Measurements from ENCODE around the gene PCOLCE2. TPM values are rescaled to one million over a fixed set of nuclear protein-coding genes. Genes with fewer than 3 reads are reported as not detected.

The PCOLCE2 gene
- total and polyA plus RNA-seq, 4 donors: 9.1 to 17.2 (median 13.3) TPM

DNA sequence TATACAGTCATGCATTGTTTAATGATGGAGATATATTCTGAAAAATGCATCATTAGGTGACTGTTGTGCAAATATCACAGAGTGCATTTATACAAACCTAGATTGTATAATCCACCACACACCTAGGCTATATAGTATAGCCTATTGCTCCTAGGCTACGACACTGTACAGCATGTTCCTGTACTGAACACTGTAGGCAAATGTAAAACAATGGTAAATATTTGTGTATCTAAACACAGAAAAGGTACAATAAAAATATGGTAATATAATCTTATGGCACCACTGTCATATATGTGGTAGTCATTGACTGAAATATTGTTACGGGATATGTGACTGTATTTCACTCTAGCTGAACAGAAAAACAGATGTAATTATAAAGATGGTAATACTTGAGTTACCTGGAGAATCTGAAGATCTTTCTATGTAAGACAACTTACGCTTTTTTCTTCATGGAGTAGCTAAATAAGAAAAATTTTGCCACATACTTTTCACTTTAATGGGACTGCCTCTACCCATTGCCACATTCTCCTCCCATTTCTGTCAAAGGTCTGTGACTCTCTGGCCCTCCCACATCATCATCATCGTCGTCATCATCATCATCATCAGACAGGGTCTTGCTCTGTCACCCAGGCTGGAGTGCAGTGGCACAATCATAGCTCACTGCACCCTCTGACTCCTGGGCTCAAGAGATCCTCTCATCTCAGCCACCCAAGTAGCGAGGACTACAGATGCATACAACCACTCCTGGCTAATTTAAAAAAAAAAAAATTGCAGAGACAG is 7.2 kb downstream of the PCOLCE2 start:
- Histone ChIP-seq H3K4me1 (ENCODE audit: control insufficient read depth in 4 of 4, insufficient read depth in 4 of 4, low read length in 3 of 4) (peaks cover 0 to 2% (median 0%) of the 10 kb centered on the region in 4 donors), H3K4me3 (ENCODE audit: low read depth in 1 of 3, low read length in 3 of 3) (no peak overlapping the region), H3K9ac (ENCODE audit: low read depth in 1 of 2, low read length in 2 of 2) (no peak overlapping the region), H3K27me3 (ENCODE audit: control insufficient read depth in 4 of 4, insufficient read depth in 4 of 4, low read length in 3 of 4) (peaks cover 0 to 2% (median 0%) of the 10 kb centered on the region in 4 donors), H3K36me3 (ENCODE audit: control insufficient read depth in 4 of 4, insufficient read depth in 3 of 4, low read depth in 1 of 4, low read length in 3 of 4) (peaks cover 0 to 3% (median 0%) of the 10 kb centered on the region in 4 donors), H3K9me3 (ENCODE audit: control insufficient read depth in 4 of 4, low read length in 3 of 4) (no peaks in the 10 kb centered on the region), H3K27ac (ENCODE audit: low read depth in 1 of 2, low read length in 2 of 2) (no peak overlapping the region)
- 91% methylated on average over 6 of the region's 6 CpGs for WGBS
- TF ChIP-seq JUND (IDR thresholded peaks at IDR 0.05): no peak
- no peak for TF ChIP-seq TAF1 (conservative IDR thresholded peaks at IDR 0.05)
- TF ChIP-seq, protein P1, sequence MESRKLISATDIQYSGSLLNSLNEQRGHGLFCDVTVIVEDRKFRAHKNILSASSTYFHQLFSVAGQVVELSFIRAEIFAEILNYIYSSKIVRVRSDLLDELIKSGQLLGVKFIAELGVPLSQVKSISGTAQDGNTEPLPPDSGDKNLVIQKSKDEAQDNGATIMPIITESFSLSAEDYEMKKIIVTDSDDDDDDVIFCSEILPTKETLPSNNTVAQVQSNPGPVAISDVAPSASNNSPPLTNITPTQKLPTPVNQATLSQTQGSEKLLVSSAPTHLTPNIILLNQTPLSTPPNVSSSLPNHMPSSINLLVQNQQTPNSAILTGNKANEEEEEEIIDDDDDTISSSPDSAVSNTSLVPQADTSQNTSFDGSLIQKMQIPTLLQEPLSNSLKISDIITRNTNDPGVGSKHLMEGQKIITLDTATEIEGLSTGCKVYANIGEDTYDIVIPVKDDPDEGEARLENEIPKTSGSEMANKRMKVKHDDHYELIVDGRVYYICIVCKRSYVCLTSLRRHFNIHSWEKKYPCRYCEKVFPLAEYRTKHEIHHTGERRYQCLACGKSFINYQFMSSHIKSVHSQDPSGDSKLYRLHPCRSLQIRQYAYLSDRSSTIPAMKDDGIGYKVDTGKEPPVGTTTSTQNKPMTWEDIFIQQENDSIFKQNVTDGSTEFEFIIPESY (IDR thresholded peaks at IDR 0.05): no peak
- no peak for TF ChIP-seq FOXA1 (IDR thresholded peaks at IDR 0.05)
- TF ChIP-seq FOXA2 (IDR thresholded peaks at IDR 0.05): no peak
- no peak for TF ChIP-seq RAD21 (IDR thresholded peaks at IDR 0.05)
- TF ChIP-seq NR2F2 (IDR thresholded peaks at IDR 0.05): no peak
- TF ChIP-seq, protein P2, sequence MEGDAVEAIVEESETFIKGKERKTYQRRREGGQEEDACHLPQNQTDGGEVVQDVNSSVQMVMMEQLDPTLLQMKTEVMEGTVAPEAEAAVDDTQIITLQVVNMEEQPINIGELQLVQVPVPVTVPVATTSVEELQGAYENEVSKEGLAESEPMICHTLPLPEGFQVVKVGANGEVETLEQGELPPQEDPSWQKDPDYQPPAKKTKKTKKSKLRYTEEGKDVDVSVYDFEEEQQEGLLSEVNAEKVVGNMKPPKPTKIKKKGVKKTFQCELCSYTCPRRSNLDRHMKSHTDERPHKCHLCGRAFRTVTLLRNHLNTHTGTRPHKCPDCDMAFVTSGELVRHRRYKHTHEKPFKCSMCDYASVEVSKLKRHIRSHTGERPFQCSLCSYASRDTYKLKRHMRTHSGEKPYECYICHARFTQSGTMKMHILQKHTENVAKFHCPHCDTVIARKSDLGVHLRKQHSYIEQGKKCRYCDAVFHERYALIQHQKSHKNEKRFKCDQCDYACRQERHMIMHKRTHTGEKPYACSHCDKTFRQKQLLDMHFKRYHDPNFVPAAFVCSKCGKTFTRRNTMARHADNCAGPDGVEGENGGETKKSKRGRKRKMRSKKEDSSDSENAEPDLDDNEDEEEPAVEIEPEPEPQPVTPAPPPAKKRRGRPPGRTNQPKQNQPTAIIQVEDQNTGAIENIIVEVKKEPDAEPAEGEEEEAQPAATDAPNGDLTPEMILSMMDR (IDR thresholded peaks at IDR 0.05; ENCODE audit: low read depth, low read length, missing input control): no peak
- TF ChIP-seq, protein P3, sequence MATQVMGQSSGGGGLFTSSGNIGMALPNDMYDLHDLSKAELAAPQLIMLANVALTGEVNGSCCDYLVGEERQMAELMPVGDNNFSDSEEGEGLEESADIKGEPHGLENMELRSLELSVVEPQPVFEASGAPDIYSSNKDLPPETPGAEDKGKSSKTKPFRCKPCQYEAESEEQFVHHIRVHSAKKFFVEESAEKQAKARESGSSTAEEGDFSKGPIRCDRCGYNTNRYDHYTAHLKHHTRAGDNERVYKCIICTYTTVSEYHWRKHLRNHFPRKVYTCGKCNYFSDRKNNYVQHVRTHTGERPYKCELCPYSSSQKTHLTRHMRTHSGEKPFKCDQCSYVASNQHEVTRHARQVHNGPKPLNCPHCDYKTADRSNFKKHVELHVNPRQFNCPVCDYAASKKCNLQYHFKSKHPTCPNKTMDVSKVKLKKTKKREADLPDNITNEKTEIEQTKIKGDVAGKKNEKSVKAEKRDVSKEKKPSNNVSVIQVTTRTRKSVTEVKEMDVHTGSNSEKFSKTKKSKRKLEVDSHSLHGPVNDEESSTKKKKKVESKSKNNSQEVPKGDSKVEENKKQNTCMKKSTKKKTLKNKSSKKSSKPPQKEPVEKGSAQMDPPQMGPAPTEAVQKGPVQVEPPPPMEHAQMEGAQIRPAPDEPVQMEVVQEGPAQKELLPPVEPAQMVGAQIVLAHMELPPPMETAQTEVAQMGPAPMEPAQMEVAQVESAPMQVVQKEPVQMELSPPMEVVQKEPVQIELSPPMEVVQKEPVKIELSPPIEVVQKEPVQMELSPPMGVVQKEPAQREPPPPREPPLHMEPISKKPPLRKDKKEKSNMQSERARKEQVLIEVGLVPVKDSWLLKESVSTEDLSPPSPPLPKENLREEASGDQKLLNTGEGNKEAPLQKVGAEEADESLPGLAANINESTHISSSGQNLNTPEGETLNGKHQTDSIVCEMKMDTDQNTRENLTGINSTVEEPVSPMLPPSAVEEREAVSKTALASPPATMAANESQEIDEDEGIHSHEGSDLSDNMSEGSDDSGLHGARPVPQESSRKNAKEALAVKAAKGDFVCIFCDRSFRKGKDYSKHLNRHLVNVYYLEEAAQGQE (IDR thresholded peaks at IDR 0.05): no peak
- TF ChIP-seq YY1 (IDR thresholded peaks at IDR 0.05): no peak
- no peak for TF ChIP-seq GABPA (IDR thresholded peaks at IDR 0.05 in 1 of 2, conservative IDR thresholded peaks at IDR 0.05 in 1 of 2)
- TF ChIP-seq EGR1 (IDR thresholded peaks at IDR 0.05; ENCODE audit: low read depth in 2 of 2): no peak
- no peak for TF ChIP-seq RXRA (IDR thresholded peaks at IDR 0.05)
- DNase-seq (ENCODE audit: low spot score): no peak

DNA sequence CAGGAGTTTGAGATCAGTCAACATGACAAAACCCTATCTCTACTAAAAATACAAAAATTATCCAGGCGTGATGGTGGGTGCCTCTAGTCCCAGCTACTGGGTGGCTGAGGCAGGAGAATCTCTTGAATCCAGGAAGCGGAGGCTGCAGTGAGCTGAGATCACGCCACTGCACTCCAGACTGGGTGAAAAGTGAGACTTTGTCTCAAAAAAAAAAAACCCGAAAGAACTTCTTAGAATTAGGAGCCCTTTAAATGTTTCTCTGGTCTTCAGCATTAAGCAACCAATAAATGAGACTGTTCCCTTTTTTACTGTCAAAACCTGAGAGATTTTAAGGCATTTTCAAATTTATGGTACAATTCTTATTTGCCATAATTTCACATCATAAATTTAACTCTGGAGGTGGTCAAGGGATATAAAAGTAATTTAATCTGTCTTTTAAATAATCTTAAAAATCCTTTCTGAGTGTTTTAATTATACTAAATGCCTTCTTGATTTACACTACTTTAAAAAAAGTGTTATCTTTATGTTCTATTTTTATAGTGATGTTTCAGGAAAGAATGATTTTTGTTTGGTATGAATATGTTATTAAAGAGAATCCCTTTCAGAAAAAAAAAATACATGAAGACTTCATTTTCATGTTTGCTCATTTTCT is 10.1 kb downstream of the PCOLCE2 start:
- no peak overlapping the region for H3K9ac ChIP-seq (ENCODE audit: low read depth in 1 of 2, low read length in 2 of 2)
- H3K27ac ChIP-seq (ENCODE audit: low read depth in 1 of 2, low read length in 2 of 2): no peak overlapping the region
- no peaks in the 10 kb centered on the region for H3K9me3 ChIP-seq (ENCODE audit: control insufficient read depth in 4 of 4, low read length in 3 of 4)
- H3K27me3 ChIP-seq (ENCODE audit: control insufficient read depth in 4 of 4, insufficient read depth in 4 of 4, low read length in 3 of 4): no peaks in the 10 kb centered on the region
- DNase-seq (ENCODE audit: low spot score): no peak
- H3K4me1 ChIP-seq (ENCODE audit: control insufficient read depth in 4 of 4, insufficient read depth in 4 of 4, low read length in 3 of 4): no peaks in the 10 kb centered on the region
- 91% methylated on average over 4 of the region's 4 CpGs for WGBS
- no peak overlapping the region for H3K4me3 ChIP-seq (ENCODE audit: low read depth in 1 of 3, low read length in 3 of 3)
- no peaks in the 10 kb centered on the region for H3K36me3 ChIP-seq (ENCODE audit: control insufficient read depth in 4 of 4, insufficient read depth in 3 of 4, low read depth in 1 of 4, low read length in 3 of 4)
- TF ChIP-seq, protein P4, sequence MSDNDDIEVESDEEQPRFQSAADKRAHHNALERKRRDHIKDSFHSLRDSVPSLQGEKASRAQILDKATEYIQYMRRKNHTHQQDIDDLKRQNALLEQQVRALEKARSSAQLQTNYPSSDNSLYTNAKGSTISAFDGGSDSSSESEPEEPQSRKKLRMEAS (IDR thresholded peaks at IDR 0.05): no peak
- no peak for TF ChIP-seq RAD21 (IDR thresholded peaks at IDR 0.05)
- TF ChIP-seq FOXA2 (IDR thresholded peaks at IDR 0.05): no peak
- no peak for TF ChIP-seq FOXA1 (IDR thresholded peaks at IDR 0.05)
- TF ChIP-seq TAF1 (conservative IDR thresholded peaks at IDR 0.05): no peak
- TF ChIP-seq EGR1 (IDR thresholded peaks at IDR 0.05; ENCODE audit: low read depth in 2 of 2): no peak
- TF ChIP-seq, protein P3 (IDR thresholded peaks at IDR 0.05): no peak
- TF ChIP-seq HNF4G (IDR thresholded peaks at IDR 0.05): no peak
- TF ChIP-seq JUND (IDR thresholded peaks at IDR 0.05): no peak
- TF ChIP-seq SP1 (IDR thresholded peaks at IDR 0.05): no peak
- TF ChIP-seq, protein P1 (IDR thresholded peaks at IDR 0.05): no peak
